ENCODE data around the gene MPO.

DNA sequence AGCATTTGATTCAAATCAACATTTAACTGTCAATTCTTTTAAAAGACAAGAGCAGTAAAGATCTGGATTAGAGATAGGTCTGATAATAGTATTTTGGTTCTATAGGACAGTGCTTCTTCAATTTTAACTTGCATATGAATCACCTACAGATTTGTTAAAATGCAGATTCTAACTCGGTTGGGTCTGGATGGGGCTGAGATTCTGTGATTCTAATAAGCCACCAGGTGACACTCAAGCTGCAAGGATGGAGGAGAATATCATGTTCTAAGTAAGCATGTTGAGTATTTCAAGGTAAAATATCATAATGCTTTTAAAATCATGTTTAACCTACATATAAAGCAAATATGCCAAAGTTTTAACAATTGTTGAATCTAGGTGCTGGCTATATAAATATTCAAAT is 32.1 kb upstream of the MPO start:
- TF ChIP-seq, protein P1, sequence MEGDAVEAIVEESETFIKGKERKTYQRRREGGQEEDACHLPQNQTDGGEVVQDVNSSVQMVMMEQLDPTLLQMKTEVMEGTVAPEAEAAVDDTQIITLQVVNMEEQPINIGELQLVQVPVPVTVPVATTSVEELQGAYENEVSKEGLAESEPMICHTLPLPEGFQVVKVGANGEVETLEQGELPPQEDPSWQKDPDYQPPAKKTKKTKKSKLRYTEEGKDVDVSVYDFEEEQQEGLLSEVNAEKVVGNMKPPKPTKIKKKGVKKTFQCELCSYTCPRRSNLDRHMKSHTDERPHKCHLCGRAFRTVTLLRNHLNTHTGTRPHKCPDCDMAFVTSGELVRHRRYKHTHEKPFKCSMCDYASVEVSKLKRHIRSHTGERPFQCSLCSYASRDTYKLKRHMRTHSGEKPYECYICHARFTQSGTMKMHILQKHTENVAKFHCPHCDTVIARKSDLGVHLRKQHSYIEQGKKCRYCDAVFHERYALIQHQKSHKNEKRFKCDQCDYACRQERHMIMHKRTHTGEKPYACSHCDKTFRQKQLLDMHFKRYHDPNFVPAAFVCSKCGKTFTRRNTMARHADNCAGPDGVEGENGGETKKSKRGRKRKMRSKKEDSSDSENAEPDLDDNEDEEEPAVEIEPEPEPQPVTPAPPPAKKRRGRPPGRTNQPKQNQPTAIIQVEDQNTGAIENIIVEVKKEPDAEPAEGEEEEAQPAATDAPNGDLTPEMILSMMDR (conservative IDR thresholded peaks at IDR 0.05 in 1 of 2, IDR thresholded peaks at IDR 0.05 in 1 of 2; ENCODE audit: low read depth in 1 of 2, low read length in 2 of 2): peak in 1 of 2 donors; percentile 4
- TF ChIP-seq EZH2 (IDR thresholded peaks at IDR 0.05; ENCODE audit: low read length, missing control alignments): no peak
